PC-3 (cell line): ENCODE results near the gene TNPO3. TPM values are rescaled to one million over a fixed set of nuclear protein-coding genes. Genes with fewer than 3 reads are reported as not detected.

Experiments used
- ATAC-seq: fragments of 200-7000 bp; cut with Tn5 transposase; 2 replicates; pipeline ENCODE4 v1.9.1; 2020; ENCODE audit warnings: mild to moderate bottlenecking, moderate library complexity
- BruUV-seq: library from RNA; stranded (reverse); fragments of 400-500 nt; replicated peaks from 2 replicates; lab custom pipeline; 2021; lab: Mats Ljungman, UMichigan
- CTCF ChIA-PET: fragments of 300-600 bp; sonication (Branson Sonifier 250); formaldehyde crosslinking; loops from one replicate; lab custom pipeline; 2022; ENCODE audit warnings: antibody characterized with exemption; lab: Charles Lee
- POLR2A ChIA-PET: fragments of 300-600 bp; sonication (Branson Sonifier 250); formaldehyde crosslinking; loops from one replicate; lab custom pipeline; 2022; ENCODE audit warnings: antibody characterized with exemption; ENCODE audit not compliant: unreplicated experiment; lab: Charles Lee
- DNase-seq: peaks from one replicate; pipeline ENCODE4 v3.0.0-alpha.2; 2015
- H2AFZ ChIP-seq: fragments of 300-600 bp; sonication (generic); 2 replicates; pipeline ENCODE4 v1.6.0; 2016; ENCODE audit warnings: antibody characterized with exemption, low read length
- H3F3A ChIP-seq: fragments of 300-600 bp; sonication (generic); one replicate; pipeline ENCODE4 v1.6.0; 2017; ENCODE audit warnings: antibody characterized with exemption, low read length, control low read depth, mild to moderate bottlenecking; ENCODE audit not compliant: unreplicated experiment
- H3K27ac ChIP-seq: fragments of 300-600 bp; sonication (generic); 2 replicates; pipeline ENCODE4 v1.5.1; 2016; ENCODE audit warnings: mild to moderate bottlenecking, low read length
- H3K27me3 ChIP-seq: fragments of 300-600 bp; sonication (generic); 2 replicates; pipeline ENCODE4 v1.6.1; 2016; ENCODE audit warnings: low read length, mixed read lengths
- H3K36me3 ChIP-seq: fragments of 300-600 bp; sonication (generic); 2 replicates; pipeline ENCODE4 v1.6.1; 2016; ENCODE audit warnings: low read depth, mixed run types, low read length, mixed read lengths
- H3K4me1 ChIP-seq: fragments of 300-600 bp; sonication (generic); 2 replicates; pipeline ENCODE4 v1.5.1; 2016; ENCODE audit warnings: low read length; ENCODE audit not compliant: insufficient read depth
- H3K4me2 ChIP-seq: fragments of 300-600 bp; sonication (generic); 2 replicates; pipeline ENCODE4 v1.6.0; 2016; ENCODE audit warnings: low read length
- H3K4me3 ChIP-seq: fragments of 300-600 bp; sonication (generic); 2 replicates; pipeline ENCODE4 v1.5.1; 2016; ENCODE audit warnings: mild to moderate bottlenecking, low read length, mixed read lengths
- H3K79me2 ChIP-seq: fragments of 300-600 bp; sonication (generic); 2 replicates; pipeline ENCODE4 v1.6.1; 2017; ENCODE audit warnings: low read length, mixed read lengths
- H3K9ac ChIP-seq: fragments of 300-600 bp; sonication (generic); 2 replicates; pipeline ENCODE4 v1.6.0; 2016; ENCODE audit warnings: mild to moderate bottlenecking, low read length
- H3K9me2 ChIP-seq: fragments of 300-600 bp; sonication (generic); replicated peaks from 2 replicates; pipeline ENCODE4 v1.6.1; 2016; ENCODE audit warnings: mixed run types, low read length, mixed read lengths
- H3K9me3 ChIP-seq: fragments of 300-600 bp; sonication (generic); 2 replicates; pipeline ENCODE4 v1.6.1; 2016; ENCODE audit warnings: low read length, mixed read lengths
- H4K20me1 ChIP-seq: fragments of 300-600 bp; sonication (generic); 2 replicates; pipeline ENCODE4 v1.6.1; 2016; ENCODE audit warnings: low read length, mixed read lengths
- CTCF ChIP-seq: fragments of 300-600 bp; sonication (generic); conservative IDR thresholded peaks from 2 replicates; pipeline ENCODE4 v1.5.1; 2017; ENCODE audit warnings: antibody characterized with exemption, low read depth, mild to moderate bottlenecking, low read length
- EZH2 ChIP-seq: fragments of 300-600 bp; sonication (generic); IDR thresholded peaks from one replicate; pipeline ENCODE4 v1.6.1; 2017; ENCODE audit warnings: antibody characterized with exemption, mild to moderate bottlenecking, low read length; ENCODE audit not compliant: unreplicated experiment
- EZH2phosphoT487 ChIP-seq: fragments of 300-600 bp; sonication (generic); IDR thresholded peaks from 2 replicates; pipeline ENCODE4 v1.6.1; 2018; ENCODE audit warnings: mild to moderate bottlenecking, antibody characterized with exemption, low read length, borderline replicate concordance
- intact Hi-C: fragments of 100-400 bp; cut with micrococcal nuclease; formaldehyde crosslinking; loops from 2 replicates; pipeline ENCODE4 v1.9.0; 2023
- total RNA-seq: library from RNA; depleted of rRNA; stranded (reverse); fragments of >200 nt; gene quantifications from 2 replicates; pipeline ENCODE4 v1.2.3, GENCODE V29; 2014

The TNPO3 gene
- total RNA-seq, 1 experiment from 2014 or later: 55.9 TPM

- Histone ChIP-seq H3K36me3 (no peaks in the 10 kb centered on the region), H3F3A (no peaks in the 10 kb centered on the region), H2AFZ (peak overlapping the region; percentile 93), H3K9ac (no peak overlapping the region; the same call in 1 of the 2 replicates), H3K79me2 (no peaks in the 10 kb centered on the region), H3K9me2 (no peaks in the 10 kb centered on the region), H3K4me3 (peak overlapping the region; percentile 94), H3K4me2 (peak overlapping the region; percentile 99), H4K20me1 (no peaks in the 10 kb centered on the region), H3K27me3 (no peaks in the 10 kb centered on the region), H3K27ac (no peak overlapping the region), H3K9me3 (no peaks in the 10 kb centered on the region), H3K4me1 (no peaks in the 10 kb centered on the region)
- no peak; the same call in 1 of the 2 replicates for ATAC-seq
- no TSS peak for BruUV-seq
- ChIA-PET CTCF (no interaction called here), POLR2A (interaction anchor here (0.7 kb wide), 1 partner anchor 21 kb away, joined by 3 read pairs; no protein-coding TSS in a partner anchor)
- no peak for TF ChIP-seq CTCF
- TF ChIP-seq EZH2: no peak
- no peak for TF ChIP-seq EZH2phosphoT487
- DNase-seq: no peak
- intact Hi-C loops: no loop called here
Measured at GRCh38 chr7:128937271-128937646, 117.7 kb downstream of the TNPO3 start.

- no peak overlapping the region for H3K4me3 ChIP-seq
- H3K4me1 ChIP-seq: no peaks in the 10 kb centered on the region
- no peak overlapping the region for H3K27ac ChIP-seq
- ChIA-PET POLR2A (no interaction called here), CTCF (no interaction called here)
- no peaks in the 10 kb centered on the region for H3K9me3 ChIP-seq
- H4K20me1 ChIP-seq: no peaks in the 10 kb centered on the region
- BruUV-seq: no TSS peak
- ATAC-seq (no peak), DNase-seq (no peak)
- H3K9me2 ChIP-seq: no peaks in the 10 kb centered on the region
- TF ChIP-seq EZH2phosphoT487 (no peak), EZH2 (no peak), CTCF (no peak)
- H3K9ac ChIP-seq: no peak overlapping the region
- intact Hi-C loops: no loop called here
- H2AFZ ChIP-seq: no peak overlapping the region
- H3K4me2 ChIP-seq: no peak overlapping the region
- no peaks in the 10 kb centered on the region for H3K27me3 ChIP-seq
- H3K79me2 ChIP-seq: no peaks in the 10 kb centered on the region
- H3F3A ChIP-seq: no peaks in the 10 kb centered on the region
- H3K36me3 ChIP-seq: no peaks in the 10 kb centered on the region
Measured at GRCh38 chr7:128936798-128937197, 118.1 kb downstream of the TNPO3 start.

GRCh38 chr7:128935342-128935730 is 119.6 kb downstream of the TNPO3 start:
- BruUV-seq: no TSS peak
- TF ChIP-seq EZH2 (no peak), EZH2phosphoT487 (no peak), CTCF (no peak)
- intact Hi-C loops: no loop called here

More at GRCh38 chr7:128935342-128935730, 119.6 kb downstream of the TNPO3 start:
- DNase-seq: no peak
- ChIA-PET CTCF (no interaction called here), POLR2A (no interaction called here)
- Histone ChIP-seq H3K9me3 (no peaks in the 10 kb centered on the region), H3K9me2 (no peaks in the 10 kb centered on the region), H3F3A (no peaks in the 10 kb centered on the region), H3K4me2 (no peak overlapping the region), H3K9ac (no peak overlapping the region), H3K27ac (no peak overlapping the region), H3K27me3 (no peaks in the 10 kb centered on the region), H3K4me1 (no peaks in the 10 kb centered on the region), H3K36me3 (no peaks in the 10 kb centered on the region), H3K79me2 (no peaks in the 10 kb centered on the region), H3K4me3 (no peak overlapping the region), H2AFZ (no peak overlapping the region), H4K20me1 (no peaks in the 10 kb centered on the region)
- ATAC-seq: no peak
